H1 (cell line): ENCODE results near the gene CTNND2. TPM values are rescaled to one million over a fixed set of nuclear protein-coding genes. Genes with fewer than 3 reads are reported as not detected.

Experiments
- CTCF ChIA-PET: fragments of 300-600 bp; sonication (Branson Sonifier 250); formaldehyde crosslinking; loops from one replicate; lab custom pipeline; 2021; ENCODE audit not compliant: partially characterized antibody; lab: Charles Lee
- POLR2A ChIA-PET: fragments of 300-600 bp; sonication (Branson Sonifier 250); formaldehyde crosslinking; loops from one replicate; lab custom pipeline; 2021; ENCODE audit warnings: inconsistent platforms; ENCODE audit not compliant: partially characterized antibody; lab: Charles Lee
- DNase-seq, 2 experiments: peaks; one replicate each; pipeline versions ENCODE4 v3.0.0 to v3.0.0-alpha.2; 2010 to 2022; ENCODE audit warnings: low spot score in 2 of 2, low read depth in 1 of 2, mixed read lengths in 1 of 2
- FAIRE-seq: peaks from 2 replicates; lab custom pipeline; 2011; peaks lifted over from hg19 to GRCh38; lab: Jason Lieb, UNC
- H2AFZ ChIP-seq: 2 replicates; pipeline ENCODE4 v1.8.1; 2012; ENCODE audit warnings: low read length, inconsistent platforms
- H2AK5ac ChIP-seq: 2 replicates; pipeline ENCODE4 v1.6.1; 2013; ENCODE audit warnings: low read depth, low read length
- H2BK120ac ChIP-seq: replicated peaks from 2 replicates; pipeline ENCODE3; 2013; ENCODE audit warnings: low read depth, low read length, inconsistent platforms
- H2BK12ac ChIP-seq: 2 replicates; pipeline ENCODE4 v1.6.1; 2013; ENCODE audit warnings: low read depth, low read length
- H2BK15ac ChIP-seq: 2 replicates; pipeline ENCODE4 v1.6.1; 2013; ENCODE audit warnings: low read length
- H2BK20ac ChIP-seq: 2 replicates; pipeline ENCODE4 v1.6.1; 2013; ENCODE audit warnings: low read length
- H2BK5ac ChIP-seq: 2 replicates; pipeline ENCODE4 v1.6.1; 2013; ENCODE audit warnings: low read depth, low read length
- H3K14ac ChIP-seq: 2 replicates; pipeline ENCODE4 v1.6.1; 2013; ENCODE audit warnings: inconsistent platforms; ENCODE audit not compliant: insufficient read length
- H3K18ac ChIP-seq: 2 replicates; pipeline ENCODE4 v1.6.1; 2013; ENCODE audit warnings: low read length; ENCODE audit errors: extremely low read depth
- H3K23ac ChIP-seq: 2 replicates; pipeline ENCODE4 v1.6.1; 2013; ENCODE audit warnings: inconsistent platforms; ENCODE audit not compliant: insufficient read length
- H3K23me2 ChIP-seq: 2 replicates; pipeline ENCODE4 v1.6.1; 2013; ENCODE audit warnings: low read depth, low read length
- H3K27ac ChIP-seq: 2 replicates; pipeline ENCODE4 v1.6.1; 2011; ENCODE audit warnings: low read depth, low read length, inconsistent platforms
- H3K27me3 ChIP-seq, 4 experiments: replicated peaks in 1 of 4; 1 replicate in 1 of 4; 2 replicates in 3 of 4; pipeline versions ENCODE4 v1.6.1 to v1.8.1; 2011 to 2013; ENCODE audit warnings: low read length in 3 of 4, mild to moderate bottlenecking in 3 of 4, inconsistent platforms in 2 of 4, mixed read lengths in 2 of 4, moderate library complexity in 1 of 4; ENCODE audit not compliant: control insufficient read depth in 3 of 4, insufficient read depth in 3 of 4; ENCODE audit errors: extremely low read depth in 1 of 4
- H3K36me3 ChIP-seq, 4 experiments: 2 replicates each; pipeline versions ENCODE4 v1.6.1 to v1.8.1; 2011 to 2013; ENCODE audit warnings: mild to moderate bottlenecking in 4 of 4, low read length in 3 of 4, moderate library complexity in 2 of 4, control low read depth in 1 of 4, inconsistent platforms in 1 of 4; ENCODE audit not compliant: insufficient read depth in 4 of 4, control insufficient read depth in 2 of 4
- H3K4ac ChIP-seq: replicated peaks from 2 replicates; pipeline ENCODE3; 2013; ENCODE audit warnings: low read length, low read depth, mixed read lengths, inconsistent platforms; ENCODE audit not compliant: insufficient read length
- H3K4me1 ChIP-seq, 4 experiments: replicated peaks in 1 of 4; 1 replicate in 1 of 4; 2 replicates in 3 of 4; pipeline versions ENCODE4 v1.6.1 to v1.8.1; 2011 to 2013; ENCODE audit warnings: low read length in 3 of 4, inconsistent platforms in 2 of 4, mixed read lengths in 1 of 4; ENCODE audit not compliant: insufficient read depth in 4 of 4, control insufficient read depth in 3 of 4
- H3K4me2 ChIP-seq, 2 experiments: 2 replicates each; pipeline versions ENCODE4 v1.6.1 to v1.8.1; 2011 to 2013; ENCODE audit warnings: low read depth in 2 of 2, low read length in 2 of 2, control low read depth in 1 of 2, inconsistent platforms in 1 of 2, mild to moderate bottlenecking in 1 of 2; ENCODE audit not compliant: insufficient read depth in 1 of 2
- H3K4me3 ChIP-seq, 4 experiments: fragments of 200-600, 300-600 bp in 1 of 4; sonication (generic), shearing (Covaris generic), sonication (Bioruptor Twin) in 1 of 4; 2 replicates each; pipeline versions ENCODE4 v1.5.1 to v1.8.1; 2011 to 2016; ENCODE audit warnings: low read length in 4 of 4, low read depth in 3 of 4, control low read depth in 2 of 4, inconsistent platforms in 2 of 4, mild to moderate bottlenecking in 2 of 4, mixed read lengths in 1 of 4, moderate library complexity in 1 of 4; ENCODE audit not compliant: insufficient read depth in 2 of 4; ENCODE audit errors: extremely low read depth in 1 of 4
- H3K56ac ChIP-seq: replicated peaks from 2 replicates; pipeline ENCODE3; 2013; ENCODE audit warnings: low read depth, mild to moderate bottlenecking, mixed read lengths, low read length, inconsistent platforms; ENCODE audit not compliant: insufficient read length
- H3K79me1 ChIP-seq: 2 replicates; pipeline ENCODE4 v1.6.1; 2013; ENCODE audit warnings: low read depth, low read length, control low read depth
- H3K79me2 ChIP-seq, 2 experiments: 2 replicates each; pipeline versions ENCODE4 v1.6.1 to v1.8.1; 2012 to 2013; ENCODE audit warnings: low read length in 2 of 2, mild to moderate bottlenecking in 2 of 2, inconsistent platforms in 1 of 2; ENCODE audit not compliant: insufficient read depth in 2 of 2, control insufficient read depth in 1 of 2
- H3K9ac ChIP-seq, 4 experiments: replicated peaks in 1 of 4; 1 replicate in 1 of 4; 2 replicates in 3 of 4; pipeline versions ENCODE4 v1.6.1 to v1.8.1; 2011 to 2013; ENCODE audit warnings: low read depth in 3 of 4, low read length in 3 of 4, control low read depth in 2 of 4, mild to moderate bottlenecking in 2 of 4, moderate library complexity in 2 of 4, inconsistent platforms in 1 of 4; ENCODE audit errors: extremely low read depth in 1 of 4
- H3K9me3 ChIP-seq, 2 experiments: 2 replicates each; pipeline versions ENCODE4 v1.6.1 to v1.8.1; 2012 to 2013; ENCODE audit warnings: mild to moderate bottlenecking in 2 of 2, moderate library complexity in 2 of 2, control low read depth in 1 of 2, inconsistent platforms in 1 of 2, low read depth in 1 of 2, low read length in 1 of 2, mixed read lengths in 1 of 2; ENCODE audit not compliant: insufficient read depth in 2 of 2
- H4K20me1 ChIP-seq, 2 experiments: replicated peaks in 1 of 2; 2 replicates each; pipeline versions ENCODE3 to v1.8.1; 2011 to 2013; ENCODE audit warnings: inconsistent platforms in 2 of 2, low read length in 2 of 2, mild to moderate bottlenecking in 1 of 2; ENCODE audit not compliant: insufficient read depth in 2 of 2, control insufficient read depth in 1 of 2
- H4K5ac ChIP-seq: 2 replicates; pipeline ENCODE4 v1.6.1; 2013; ENCODE audit warnings: low read length, low read depth, mixed read lengths, inconsistent platforms; ENCODE audit not compliant: insufficient read length
- H4K8ac ChIP-seq: 2 replicates; pipeline ENCODE4 v1.8.0; 2013; ENCODE audit warnings: mild to moderate bottlenecking, moderate library complexity, low read length, inconsistent platforms; ENCODE audit not compliant: insufficient read depth; ENCODE audit errors: extremely low read depth
- H4K91ac ChIP-seq: replicated peaks from 2 replicates; pipeline ENCODE3; 2013; ENCODE audit warnings: low read length, mixed read lengths, inconsistent platforms; ENCODE audit not compliant: insufficient read length
- CEBPB ChIP-seq: IDR thresholded peaks from 2 replicates; pipeline ENCODE4 v1.6.1; 2012; ENCODE audit warnings: low read depth, low read length
- KDM1A ChIP-seq: fragments of 200-600, 300-600 bp; sonication (generic); IDR thresholded peaks from 2 replicates; pipeline ENCODE4 v1.7.1; 2016; ENCODE audit warnings: mild to moderate bottlenecking, low read length, borderline replicate concordance
- KDM4A ChIP-seq: IDR thresholded peaks from one replicate; pipeline ENCODE4 v1.7.1; 2012; ENCODE audit warnings: low read depth, mild to moderate bottlenecking, moderate library complexity, low read length, inconsistent platforms; ENCODE audit not compliant: severe bottlenecking
- KDM5A ChIP-seq: fragments of 200-600 bp; IDR thresholded peaks from 2 replicates; pipeline ENCODE4 v1.7.1; 2012; ENCODE audit warnings: mild to moderate bottlenecking, low read length, inconsistent platforms, mixed read lengths
- MAFK ChIP-seq: IDR thresholded peaks from 2 replicates; pipeline ENCODE4 v1.6.1; 2012; ENCODE audit warnings: low read depth, mild to moderate bottlenecking, improper control_type of control experiment, low read length
- SP2 ChIP-seq: IDR thresholded peaks from 2 replicates; pipeline ENCODE4 v1.6.1; 2012; ENCODE audit warnings: mild to moderate bottlenecking, low read length, inconsistent platforms
- WGBS, 2 experiments: shearing (Covaris generic) in 1 of 2; methylation state at CpG; one replicate each; pipeline versions ENCODE4 v1.1.6 to v1.1.7; 2013 to 2015; ENCODE audit warnings: low lambda C conversion rate in 2 of 2, mixed read lengths in 2 of 2, inconsistent platforms in 1 of 2, low coverage in 1 of 2, missing lambda C conversion rate in 1 of 2; ENCODE audit not compliant: insufficient replicate concordance in 2 of 2, insufficient coverage in 1 of 2, insufficient read length in 1 of 2; ENCODE audit errors: extremely low coverage in 1 of 2, missing lambda C conversion rate in 1 of 2; 5-methylcytosine and 5-hydroxymethylcytosine counted together
- polyA plus RNA-seq, 7 experiments: library from polyadenylated mRNA; depleted of rRNA in 3 of 7; stranded (reverse) in 5 of 7; unstranded in 2 of 7; fragments of >200 nt in 5 of 7; fragments of 200-250 nt in 2 of 7; gene quantifications; 1 replicate in 5 of 7; 2 replicates in 1 of 7; 4 replicates in 1 of 7; pipeline versions ENCODE4 v1.2.1 to v1.2.3, GENCODE V29; 2011 to 2013; ENCODE audit warnings: missing spikeins in 2 of 7, mixed read lengths in 2 of 7
- total RNA-seq: library from RNA; stranded (reverse); fragmentation: NEBNext Ultra II Directional; extraction: Animal tissue kit (Norgen Biotek cat#: 25700); gene quantifications from 2 replicates; pipeline ENCODE4 v1.2.1, GENCODE V29; 2021

Gene CTNND2
- total and polyA plus RNA-seq, 2 of the 8 experiments (the other 6 are each of a cell fraction or from before 2014, with no cell fraction given), result 7.4 to 14.2 TPM

- POLR2A ChIA-PET, result no interaction called here
- TF ChIP-seq KDM4A, result no peak
- TF ChIP-seq MAFK, result no peak
- TF ChIP-seq KDM5A, result no peak
- no peak for TF ChIP-seq SP2
- TF ChIP-seq CEBPB, result no peak
- no peak for TF ChIP-seq KDM1A
Measured at GRCh38 chr5:11007269-11007870, 896.9 kb downstream of the CTNND2 start.

More at GRCh38 chr5:11007269-11007870, 896.9 kb downstream of the CTNND2 start:
- Histone ChIP-seq H3K36me3 (no peaks in the 10 kb centered on the region), H3K27ac (no peak overlapping the region), H3K4me1 (no peaks in the 10 kb centered on the region), H3K9me3 (no peaks in the 10 kb centered on the region), H2AFZ (no peak overlapping the region), H3K4me2 (no peak overlapping the region), H2BK12ac (no peak overlapping the region), H2BK5ac (no peak overlapping the region), H3K14ac (no peak overlapping the region), H2BK120ac (no peak overlapping the region), H3K18ac (no peak overlapping the region), H4K5ac (no peak overlapping the region), H2AK5ac (no peak overlapping the region), H3K4ac (no peak overlapping the region), H4K20me1 (no peaks in the 10 kb centered on the region), H3K79me2 (no peaks in the 10 kb centered on the region), H3K56ac (no peak overlapping the region), H3K79me1 (no peaks in the 10 kb centered on the region), H2BK20ac (no peak overlapping the region), H3K23ac (no peak overlapping the region), H3K23me2 (no peaks in the 10 kb centered on the region), H3K4me3 (no peak overlapping the region), H4K8ac (no peak overlapping the region), H4K91ac (no peak overlapping the region), H2BK15ac (no peak overlapping the region), H3K9ac (no peak overlapping the region), H3K27me3 (no peaks in the 10 kb centered on the region)
- FAIRE-seq, result no peak
- 86% methylated on average over 18 of the region's 18 CpGs; no CpG with 5 or more reads in 1 of the 2 experiments for WGBS, 2 experiments
- CTCF ChIA-PET, result interaction anchor here (2.7 kb wide), 1 partner anchor 19 kb away, joined by 8 read pairs; no protein-coding TSS in a partner anchor
- DNase-seq, result no peak
